NOMO-1 treated with DMSO at 0.1 percent for 48 hours (cell line): ENCODE results near the gene RBL1.

Experiments used
- DNase-seq: peaks from one replicate; lab custom pipeline; 2025; ENCODE audit not compliant: unreplicated experiment; lab: John Stamatoyannopoulos, UW

The RBL1 gene

GRCh38 chr20:36951198-36951978 lies 144.4 kb downstream of the RBL1 start, which contains the start of gene SAMHD1:
Gene SAMHD1 (minus strand): TSS chr20:36951708. CDS start chr20:36951643, 65 bp downstream.
- peak; percentile 96 for DNase-seq

- DNase-seq, result peak; percentile 40
Measured at GRCh38 chr20:36950414-36951197, 145.2 kb downstream of the RBL1 start.
